GM23248 (cell line): ENCODE data around the gene HNRNPH3. TPM values are rescaled to one million over a fixed set of nuclear protein-coding genes. Genes with fewer than 3 reads are reported as not detected.
"Not testable (repeated sequence)": the region's sequence is repeated elsewhere in the genome, so short reads cannot be mapped to it uniquely, and the experiment has no call there.

Experiments used
- DNase-seq: peaks from one replicate; pipeline ENCODE4 v3.0.0-alpha.2; 2015
- H2AFZ ChIP-seq: fragments of 200-600 bp; sonication (generic); 2 replicates; pipeline ENCODE4 v1.6.1; 2016; ENCODE audit warnings: antibody characterized with exemption
- H3F3A ChIP-seq: fragments of 200-600 bp; sonication (generic); 2 replicates; pipeline ENCODE4 v1.6.1; 2016; ENCODE audit warnings: mild to moderate bottlenecking, antibody characterized with exemption, mixed run types; ENCODE audit not compliant: insufficient read depth
- H3K27ac ChIP-seq: fragments of 200-600 bp; sonication (generic); 2 replicates; pipeline ENCODE4 v1.5.1; 2016; ENCODE audit warnings: mild to moderate bottlenecking
- H3K27me3 ChIP-seq: fragments of 200-600 bp; sonication (generic); replicated peaks from 2 replicates; pipeline ENCODE4 v1.6.1; 2016; ENCODE audit warnings: mild to moderate bottlenecking; ENCODE audit not compliant: insufficient read depth
- H3K36me3 ChIP-seq: fragments of 200-600 bp; sonication (generic); 2 replicates; pipeline ENCODE4 v1.6.1; 2016; ENCODE audit warnings: low read depth, mild to moderate bottlenecking
- H3K4me1 ChIP-seq: fragments of 200-600 bp; sonication (generic); 2 replicates; pipeline ENCODE4 v1.6.1; 2016; ENCODE audit warnings: mild to moderate bottlenecking; ENCODE audit not compliant: insufficient read depth
- H3K4me2 ChIP-seq: fragments of 200-600 bp; sonication (generic); one replicate; pipeline ENCODE4 v1.6.1; 2016; ENCODE audit warnings: mild to moderate bottlenecking; ENCODE audit not compliant: unreplicated experiment
- H3K4me3 ChIP-seq: fragments of 200-600 bp; sonication (generic); 2 replicates; pipeline ENCODE4 v1.5.1; 2016; ENCODE audit warnings: mild to moderate bottlenecking
- H3K79me2 ChIP-seq: fragments of 200-600 bp; sonication (generic); 2 replicates; pipeline ENCODE4 v1.6.1; 2016; ENCODE audit warnings: mild to moderate bottlenecking; ENCODE audit not compliant: insufficient read depth
- H3K9ac ChIP-seq: fragments of 200-600 bp; sonication (generic); 2 replicates; pipeline ENCODE4 v1.6.1; 2016; ENCODE audit warnings: mild to moderate bottlenecking
- H3K9me2 ChIP-seq: fragments of 200-600 bp; sonication (generic); 2 replicates; pipeline ENCODE4 v1.6.1; 2016; ENCODE audit warnings: mixed run types, mild to moderate bottlenecking, moderate library complexity; ENCODE audit not compliant: insufficient read depth
- H3K9me3 ChIP-seq: fragments of 200-600 bp; sonication (generic); one replicate; pipeline ENCODE4 v1.6.1; 2017; ENCODE audit warnings: low read depth
- H4K20me1 ChIP-seq: fragments of 200-600 bp; sonication (generic); 2 replicates; pipeline ENCODE4 v1.6.0; 2016; ENCODE audit not compliant: insufficient read depth
- EZH2 ChIP-seq: fragments of 200-600 bp; sonication (generic); IDR thresholded peaks from 2 replicates; pipeline ENCODE4 v1.6.1; 2018; ENCODE audit warnings: antibody characterized with exemption, mild to moderate bottlenecking; ENCODE audit not compliant: insufficient read depth, poor library complexity, severe bottlenecking
- EZH2phosphoT487 ChIP-seq: fragments of 200-600 bp; sonication (generic); IDR thresholded peaks from 2 replicates; pipeline ENCODE4 v1.6.1; 2018; ENCODE audit warnings: antibody characterized with exemption, moderate library complexity, mild to moderate bottlenecking, low read depth; ENCODE audit not compliant: insufficient read depth
- WGBS, 2 experiments: methylation state at CpG; one replicate each; pipeline ENCODE4 v1.1.6; 2015 to 2017; ENCODE audit warnings: low lambda C conversion rate in 2 of 2, low coverage in 1 of 2; ENCODE audit errors: missing lambda C conversion rate in 2 of 2; 5-methylcytosine and 5-hydroxymethylcytosine counted together
- in situ Hi-C: fragments of 300-500 bp; cut with MboI; formaldehyde crosslinking; loops from 2 replicates; pipeline ENCODE4 v1.15.0; 2020
- polyA plus RNA-seq: library from polyadenylated mRNA; unstranded; fragments of >200 nt; fragmentation: Nextera tagmentation; extraction: Ambion mirVana; gene quantifications from 2 replicates; pipeline ENCODE4 v1.2.1, GENCODE V29; 2016
- total RNA-seq: library from RNA; depleted of rRNA; stranded (reverse); fragments of >200 nt; shearing (Covaris generic); gene quantifications from 2 replicates; pipeline ENCODE4 v1.2.3, GENCODE V29; 2014

Gene HNRNPH3
- total and polyA plus RNA-seq, 2 experiments from 2014 or later: 17.6 to 122 TPM

DNA sequence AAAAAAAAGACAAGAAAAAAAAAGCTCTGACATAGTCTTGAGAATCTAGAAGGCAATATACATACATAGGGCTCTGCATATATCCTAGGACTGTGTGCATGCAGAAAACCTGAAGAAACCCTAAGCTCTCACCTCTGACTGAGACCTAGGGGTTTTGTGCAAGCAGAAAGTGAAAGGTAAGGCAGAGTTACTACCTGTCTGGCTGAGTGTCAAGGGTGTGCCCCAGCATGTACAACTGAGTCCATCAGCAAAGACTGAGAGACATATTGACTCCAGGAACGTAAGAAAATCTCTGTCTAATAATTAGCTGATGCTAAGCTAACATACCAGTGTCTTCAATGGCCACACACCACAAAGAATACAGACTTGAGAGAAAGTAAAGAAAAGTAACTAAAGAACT, 16.3 kb upstream of the HNRNPH3 start:
- Histone ChIP-seq H4K20me1 (no peaks in the 10 kb centered on the region), H3K9ac (no peak overlapping the region), H3K36me3 (no peaks in the 10 kb centered on the region), H3K4me3 (no peak overlapping the region), H3K4me2 (no peak overlapping the region), H3K79me2 (no peaks in the 10 kb centered on the region; the same call in 1 of the 2 replicates), H3K9me2 (no peaks in the 10 kb centered on the region), H3K27me3 (no peaks in the 10 kb centered on the region), H3K9me3 (peaks cover 3% of the 10 kb centered on the region), H2AFZ (no peak overlapping the region), H3K4me1 (no peaks in the 10 kb centered on the region), H3F3A (no peaks in the 10 kb centered on the region), H3K27ac (no peak overlapping the region)
- TF ChIP-seq EZH2 (no peak), EZH2phosphoT487 (no peak)
- WGBS, 2 experiments: 75 to 86% methylated on average over 1 of the region's 1 CpG
- in situ Hi-C loops: no loop called here
- DNase-seq: no peak

DNA sequence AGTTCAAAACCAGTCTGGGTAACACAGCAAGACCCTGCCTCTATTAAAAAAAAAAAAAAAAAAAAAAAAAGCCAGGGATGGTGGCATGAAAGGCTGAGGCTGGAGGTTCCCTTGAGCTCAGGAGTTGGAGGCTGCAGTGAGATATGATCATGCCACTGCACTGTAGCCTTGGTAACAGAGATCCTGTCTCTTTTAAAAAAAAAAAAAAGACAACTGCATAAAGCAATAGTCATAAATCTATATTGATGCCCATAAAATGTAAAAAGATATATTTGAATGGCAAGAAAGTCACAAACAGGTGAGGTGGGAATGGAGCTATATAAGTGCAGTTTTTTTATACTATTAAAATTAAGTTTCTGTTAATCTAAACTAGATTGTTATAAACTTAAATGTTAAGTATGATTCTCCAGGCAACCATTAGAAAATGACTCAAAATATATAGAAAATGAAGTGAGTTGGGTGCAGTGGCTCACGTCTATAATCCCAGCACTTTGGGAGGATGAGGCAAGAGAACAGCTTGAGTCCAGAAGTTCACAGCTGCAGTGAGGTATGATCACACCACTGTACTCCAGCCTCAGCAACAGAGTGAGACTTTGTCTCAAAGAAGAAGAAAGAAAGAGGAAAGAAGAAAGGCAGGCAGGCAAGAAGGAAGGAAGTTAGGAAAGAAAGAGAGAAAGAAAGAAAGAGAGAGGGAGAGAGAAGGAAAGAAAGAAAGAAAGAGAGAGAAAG, 13.4 kb upstream of the HNRNPH3 start:
- Histone ChIP-seq H2AFZ (no peak overlapping the region), H3K9me3 (peaks cover 3% of the 10 kb centered on the region), H4K20me1 (no peaks in the 10 kb centered on the region), H3F3A (no peaks in the 10 kb centered on the region), H3K27ac (no peak overlapping the region), H3K27me3 (no peaks in the 10 kb centered on the region), H3K4me2 (no peak overlapping the region), H3K4me3 (no peak overlapping the region), H3K4me1 (no peaks in the 10 kb centered on the region), H3K9me2 (no peaks in the 10 kb centered on the region), H3K79me2 (0 out of 2 replicates have a peak, but pooled peaks cover 4% of the 10 kb centered on the region), H3K36me3 (no peaks in the 10 kb centered on the region), H3K9ac (no peak overlapping the region)
- in situ Hi-C loops: no loop called here
- WGBS, 2 experiments: 48 to 50% methylated on average over 1 of the region's 1 CpG
- TF ChIP-seq EZH2phosphoT487 (no peak), EZH2 (no peak)
- no peak for DNase-seq

DNA sequence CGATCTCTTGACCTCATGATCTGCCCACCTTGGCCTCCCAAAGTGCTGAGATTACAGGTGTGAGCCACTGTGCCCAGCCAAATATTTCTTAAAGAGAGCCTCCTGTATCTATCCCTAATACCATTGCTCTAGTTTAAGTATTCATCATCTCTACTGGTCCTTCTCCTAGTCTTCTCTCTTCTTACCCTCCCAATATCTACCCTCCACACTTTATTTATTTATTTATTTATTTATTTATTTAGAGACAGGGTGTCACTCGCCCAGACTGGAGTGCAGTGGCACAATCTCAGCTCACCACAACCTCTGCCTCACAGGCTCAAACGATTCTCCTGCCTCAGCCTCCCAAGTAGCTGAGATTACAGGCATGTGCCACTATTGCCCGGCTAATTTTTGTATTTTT, 7.5 kb upstream of the HNRNPH3 start:
- H3K4me3 ChIP-seq, H3K27me3 ChIP-seq, H3K27ac ChIP-seq, in situ Hi-C loops, DNase-seq, H2AFZ ChIP-seq, H3K4me2 ChIP-seq, H3K9me3 ChIP-seq, H3K9ac ChIP-seq, H3K9me2 ChIP-seq, H3K36me3 ChIP-seq, H4K20me1 ChIP-seq: not testable (repeated sequence)
- Histone ChIP-seq H3F3A (peaks cover 29% of the 10 kb centered on the region), H3K79me2 (peaks cover 26% of the 10 kb centered on the region), H3K4me1 (peaks cover 22% of the 10 kb centered on the region)
- 84% methylated on average over 4 of the region's 4 CpGs for WGBS, 2 experiments

DNA sequence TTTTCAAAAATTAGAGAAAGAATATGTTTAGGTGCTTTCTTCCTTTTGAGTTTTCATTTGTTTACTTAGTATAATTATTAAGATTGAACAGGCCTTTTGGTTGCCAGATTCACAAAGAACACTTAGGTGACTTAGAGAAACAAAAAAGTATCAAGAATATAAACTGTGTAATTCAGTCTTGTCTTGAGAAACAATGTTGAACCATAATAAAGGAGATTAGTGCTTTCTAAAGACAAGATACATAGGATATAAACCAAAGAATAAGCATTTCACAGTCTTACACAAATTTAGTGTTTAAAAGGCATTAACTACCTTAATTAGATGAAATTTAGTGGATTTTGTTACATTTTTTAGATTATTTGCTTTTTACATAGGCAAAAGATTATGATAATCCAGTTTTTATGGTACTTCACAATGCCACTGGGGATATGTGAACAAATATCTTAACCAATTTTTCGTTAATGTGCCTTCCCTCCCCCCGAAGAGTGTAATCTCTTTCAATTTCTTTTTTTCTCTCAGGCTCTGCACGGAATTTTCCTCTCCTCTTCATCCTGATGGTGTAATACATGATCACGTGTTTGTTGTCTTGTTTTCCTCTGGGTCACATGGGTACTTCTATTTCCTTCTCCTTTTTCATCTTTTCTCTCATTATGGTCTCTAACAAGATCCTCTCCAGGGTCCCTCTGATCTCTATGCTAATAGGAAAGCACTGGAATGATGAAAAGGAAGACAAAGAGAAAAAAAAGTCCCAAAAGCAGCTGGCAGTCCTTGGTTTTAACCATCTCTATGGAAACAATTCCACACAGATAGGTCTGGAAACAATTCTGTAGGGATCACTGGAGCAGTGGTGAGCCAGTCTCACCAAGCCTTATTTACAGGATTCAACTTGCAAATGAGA, 3.7 kb upstream of the HNRNPH3 start:
- no peaks in the 10 kb centered on the region for H3K9me3 ChIP-seq
- H3K4me1 ChIP-seq: peaks cover 28% of the 10 kb centered on the region
- peaks cover 50% of the 10 kb centered on the region for H3K79me2 ChIP-seq
- peak overlapping the region; percentile 74 for H3K4me2 ChIP-seq
- peak overlapping the region; percentile 54 for H3K4me3 ChIP-seq
- peaks cover 45% of the 10 kb centered on the region for H3F3A ChIP-seq
- WGBS, 2 experiments: 1 to 7% methylated on average over 4 of the region's 4 CpGs
- peak; percentile 90 for DNase-seq
- in situ Hi-C loops: no loop called here
- H4K20me1 ChIP-seq: 0 out of 2 replicates have a peak, but pooled peaks cover 3% of the 10 kb centered on the region
- H3K27me3 ChIP-seq: no peaks in the 10 kb centered on the region
- no peaks in the 10 kb centered on the region for H3K9me2 ChIP-seq
- H3K9ac ChIP-seq: peak overlapping the region; percentile 78
- peak overlapping the region; percentile 93 for H3K27ac ChIP-seq
- TF ChIP-seq EZH2 (no peak), EZH2phosphoT487 (no peak)
- H3K36me3 ChIP-seq: no peaks in the 10 kb centered on the region
- peak overlapping the region; percentile 74 for H2AFZ ChIP-seq
